Bronchial epithelial cell (primary cell): ENCODE data around the gene RBM34. TPM values are rescaled to one million over a fixed set of nuclear protein-coding genes. Genes with fewer than 3 reads are reported as not detected.

Experiments
- DNase-seq: peaks from one replicate; pipeline ENCODE4 v3.0.0-alpha.2; 2010; ENCODE audit warnings: low read depth
- FAIRE-seq: peaks from 2 replicates; lab custom pipeline; 2011; peaks lifted over from hg19 to GRCh38; lab: Jason Lieb, UNC
- H3K27me3 ChIP-seq: 2 replicates; pipeline ENCODE4 v1.5.1; 2011; ENCODE audit warnings: low read length; ENCODE audit not compliant: control insufficient read depth, insufficient read depth
- H3K36me3 ChIP-seq: 2 replicates; pipeline ENCODE4 v1.5.1; 2011; ENCODE audit warnings: low read length; ENCODE audit not compliant: control insufficient read depth, insufficient read depth
- H3K4me3 ChIP-seq: 2 replicates; pipeline ENCODE4 v1.5.1; 2011; ENCODE audit warnings: mild to moderate bottlenecking, low read depth, low read length, control low read depth
- total RNA-seq: library from RNA; depleted of rRNA; stranded (reverse); fragments of >200 nt; gene quantifications from 2 replicates; pipeline ENCODE4 v1.2.1, GENCODE V29; 2014
- TF ChIP-seq, protein P1 (sequence below): IDR thresholded peaks from 2 replicates; pipeline ENCODE4 v1.5.1; 2011; ENCODE audit warnings: mild to moderate bottlenecking, moderate library complexity, low read length, control low read depth, inconsistent platforms; ENCODE audit not compliant: insufficient read depth, severe bottlenecking

The RBM34 gene
- total RNA-seq, 1 donor from 2014 or later: 60.6 TPM

DNA sequence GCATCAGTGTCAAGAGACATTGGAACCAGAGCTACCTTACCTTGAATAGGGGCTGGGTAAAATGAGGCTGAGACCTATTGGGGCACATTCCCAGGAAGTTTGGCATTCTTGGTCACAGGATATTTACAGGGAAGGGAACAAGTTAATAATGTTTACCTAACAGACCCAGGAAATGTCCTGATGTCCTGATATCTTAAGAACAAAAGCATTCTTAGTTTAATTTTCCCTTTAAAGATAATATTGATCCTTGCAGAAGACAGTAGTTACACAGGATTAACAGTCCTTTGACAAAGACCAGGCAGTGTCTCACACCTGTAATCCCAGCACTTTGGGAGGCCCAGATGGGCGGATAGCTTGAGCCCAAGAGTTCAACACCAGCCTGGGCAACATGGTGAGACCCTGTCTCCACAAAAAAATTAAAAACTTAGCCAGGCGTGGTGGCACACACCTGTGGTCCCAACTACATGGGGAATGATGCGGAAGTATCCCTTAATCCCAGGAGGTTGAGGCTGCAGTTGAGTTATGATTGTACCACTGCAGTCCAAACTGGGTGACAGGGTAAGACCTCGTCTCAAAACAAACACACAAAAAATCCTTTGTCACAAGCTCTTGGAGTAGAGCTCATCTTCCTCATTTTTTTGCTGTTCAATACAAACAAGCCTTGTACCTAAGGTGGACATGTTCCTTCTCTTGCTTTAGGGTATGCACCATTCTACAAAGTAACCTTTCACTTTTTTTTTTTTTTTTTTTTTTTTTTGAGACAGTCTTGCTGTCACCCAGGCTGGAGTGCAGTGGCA lies 31.1 kb downstream of the RBM34 start:
- H3K4me3 ChIP-seq: no peak overlapping the region
- no peaks in the 10 kb centered on the region for H3K27me3 ChIP-seq
- no peak for DNase-seq
- FAIRE-seq: no peak
- TF ChIP-seq, protein P1, sequence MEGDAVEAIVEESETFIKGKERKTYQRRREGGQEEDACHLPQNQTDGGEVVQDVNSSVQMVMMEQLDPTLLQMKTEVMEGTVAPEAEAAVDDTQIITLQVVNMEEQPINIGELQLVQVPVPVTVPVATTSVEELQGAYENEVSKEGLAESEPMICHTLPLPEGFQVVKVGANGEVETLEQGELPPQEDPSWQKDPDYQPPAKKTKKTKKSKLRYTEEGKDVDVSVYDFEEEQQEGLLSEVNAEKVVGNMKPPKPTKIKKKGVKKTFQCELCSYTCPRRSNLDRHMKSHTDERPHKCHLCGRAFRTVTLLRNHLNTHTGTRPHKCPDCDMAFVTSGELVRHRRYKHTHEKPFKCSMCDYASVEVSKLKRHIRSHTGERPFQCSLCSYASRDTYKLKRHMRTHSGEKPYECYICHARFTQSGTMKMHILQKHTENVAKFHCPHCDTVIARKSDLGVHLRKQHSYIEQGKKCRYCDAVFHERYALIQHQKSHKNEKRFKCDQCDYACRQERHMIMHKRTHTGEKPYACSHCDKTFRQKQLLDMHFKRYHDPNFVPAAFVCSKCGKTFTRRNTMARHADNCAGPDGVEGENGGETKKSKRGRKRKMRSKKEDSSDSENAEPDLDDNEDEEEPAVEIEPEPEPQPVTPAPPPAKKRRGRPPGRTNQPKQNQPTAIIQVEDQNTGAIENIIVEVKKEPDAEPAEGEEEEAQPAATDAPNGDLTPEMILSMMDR: no peak
- peaks cover 7% of the 10 kb centered on the region for H3K36me3 ChIP-seq

DNA sequence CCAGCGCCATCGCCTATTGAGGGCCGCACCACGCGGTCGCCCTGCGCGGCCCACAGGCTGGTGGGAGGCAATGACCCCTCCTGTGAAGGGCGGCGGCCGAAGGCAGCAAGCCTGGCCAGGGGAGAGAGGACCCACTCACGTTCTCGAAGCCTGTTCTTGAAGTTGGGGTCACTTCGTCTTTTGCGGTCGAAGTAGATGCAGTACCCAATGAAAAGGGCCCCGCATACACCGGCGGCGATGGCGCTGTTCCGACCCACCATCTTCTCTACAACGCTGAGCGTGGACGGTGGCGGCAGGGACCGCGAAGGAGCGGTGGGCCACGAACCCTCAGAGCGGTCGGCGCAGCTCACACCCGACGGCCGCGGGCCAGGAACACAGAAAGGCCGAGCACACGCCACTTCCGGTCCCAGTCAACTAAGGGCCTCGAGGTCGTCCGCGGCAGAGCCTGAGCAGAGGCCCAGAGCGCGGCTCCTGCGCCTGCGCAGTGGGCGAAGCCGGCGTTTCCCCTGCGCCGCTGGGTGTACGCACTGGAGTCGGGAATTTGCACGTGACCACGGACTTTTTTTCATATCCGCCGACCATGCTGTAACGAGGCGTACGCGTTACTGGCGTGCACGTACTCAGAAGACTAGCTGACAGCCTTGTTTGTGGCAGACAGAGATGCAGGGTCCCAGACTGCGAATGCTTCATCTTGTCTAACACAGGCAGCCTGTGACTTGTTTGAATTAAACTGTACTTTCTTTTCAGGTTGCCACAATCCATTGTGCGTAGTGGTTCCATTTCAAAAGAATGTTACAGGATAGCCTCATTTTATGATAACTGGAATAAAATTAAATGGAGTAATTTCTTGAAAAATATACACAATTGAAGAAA lies 32.4 kb downstream of the RBM34 start, which contains the start of gene TOMM20:
TOMM20 (minus strand) TSS at position 382 of the 873 bp plus-strand sequence; CDS start at position 260, 122 bp downstream.
- DNase-seq: peak; percentile 95
- no peak for FAIRE-seq
- peak within 1 kb of the TSS; percentile 95 for H3K4me3 ChIP-seq
- no peaks in the 10 kb centered on the region for H3K27me3 ChIP-seq
- peaks cover 9% of the 10 kb centered on the region for H3K36me3 ChIP-seq
- TF ChIP-seq, protein P1: no peak

DNA sequence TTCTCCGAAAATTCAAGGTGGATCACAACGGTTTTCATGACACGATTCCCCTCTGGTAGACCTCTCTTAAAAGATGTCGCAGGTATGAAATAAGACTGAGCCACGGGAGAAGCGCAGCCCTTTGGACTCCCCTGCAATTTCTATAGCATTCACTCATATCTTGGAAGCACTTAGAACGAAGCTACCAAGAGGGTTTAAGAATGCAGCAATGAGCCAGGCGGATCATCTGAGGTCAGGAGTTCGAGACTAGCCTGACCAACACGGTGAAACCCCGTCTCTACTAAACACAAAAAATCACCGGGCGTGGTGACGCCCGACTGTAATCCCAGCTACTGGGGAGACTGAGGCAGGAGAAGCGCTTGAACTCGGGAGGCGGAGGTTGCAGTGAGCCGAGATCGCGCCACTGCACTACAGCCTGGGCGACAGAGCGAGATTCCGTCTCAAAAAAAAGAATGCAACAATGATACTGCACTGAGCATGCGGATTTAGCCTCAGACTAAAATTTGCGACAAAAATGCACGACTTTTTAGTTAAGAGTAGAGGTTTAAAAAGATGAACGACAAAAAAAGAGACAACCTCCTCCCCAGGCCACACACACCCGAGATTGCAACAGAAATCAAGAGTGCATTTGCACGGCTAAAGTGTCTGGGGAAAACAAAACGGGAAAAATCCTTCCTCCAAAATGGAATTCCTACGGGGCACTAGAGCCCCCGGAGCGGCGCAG lies 33.2 kb downstream of the RBM34 start:
- Histone ChIP-seq H3K36me3 (peaks cover 9% of the 10 kb centered on the region), H3K27me3 (no peaks in the 10 kb centered on the region), H3K4me3 (peak overlapping the region; percentile 95)
- no peak for FAIRE-seq
- TF ChIP-seq, protein P1: no peak
- DNase-seq: no peak

DNA sequence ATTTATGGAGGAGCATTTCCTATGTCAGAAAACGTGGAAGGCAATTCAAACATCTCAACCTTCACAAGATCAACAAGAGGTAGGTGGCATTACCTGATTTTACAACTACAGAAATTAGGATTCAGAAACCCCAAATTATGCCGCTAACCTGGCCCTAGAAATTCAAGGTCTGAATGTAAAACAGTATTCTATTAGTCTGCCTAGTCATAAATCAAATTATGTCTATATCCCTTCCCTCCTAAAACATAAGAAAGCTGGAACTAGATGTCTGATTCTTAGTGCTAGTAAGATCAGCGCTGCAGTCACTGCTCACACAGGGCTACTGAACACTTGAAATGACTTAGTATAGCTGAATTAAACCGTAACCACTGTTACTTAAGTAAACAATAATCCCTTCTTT lies 33.8 kb downstream of the RBM34 start:
- TF ChIP-seq, protein P1: no peak
- Histone ChIP-seq H3K27me3 (no peaks in the 10 kb centered on the region), H3K36me3 (peaks cover 9% of the 10 kb centered on the region), H3K4me3 (peak overlapping the region; percentile 95)
- no peak for FAIRE-seq
- DNase-seq: peak; percentile 24

DNA sequence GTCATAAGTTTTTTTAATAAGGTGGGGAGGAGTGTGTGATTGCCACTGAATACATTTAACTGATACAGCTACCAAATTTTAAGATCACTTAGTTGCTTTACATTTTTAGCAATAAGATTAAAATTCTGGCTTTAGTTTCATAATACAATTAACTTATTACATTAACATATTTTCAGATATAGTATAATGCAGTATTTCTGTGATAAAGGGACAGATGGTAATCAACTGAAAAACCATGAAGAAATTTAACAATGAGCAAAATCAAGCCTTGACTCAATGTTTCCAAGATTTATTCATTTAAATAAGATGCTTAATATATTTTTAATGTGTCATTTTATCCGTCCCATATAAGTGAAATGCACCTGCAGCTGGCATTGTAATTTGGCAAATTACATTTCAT lies 36.4 kb downstream of the RBM34 start:
- no peaks in the 10 kb centered on the region for H3K27me3 ChIP-seq
- no peak for FAIRE-seq

More for the DNA sequence above, 36.4 kb downstream of the RBM34 start:
- H3K36me3 ChIP-seq: peaks cover 10% of the 10 kb centered on the region
- no peak overlapping the region for H3K4me3 ChIP-seq
- no peak for DNase-seq
- TF ChIP-seq, protein P1: no peak
